Liver (tissue), 9 donors: ENCODE measurements around the gene BFAR. TPM values are rescaled to one million over a fixed set of nuclear protein-coding genes. Genes with fewer than 3 reads are reported as not detected.
"Not testable (repeated sequence)": the region's sequence is repeated elsewhere in the genome, so short reads cannot be mapped to it uniquely, and the experiment has no call there.

Experiments
- DNase-seq: peaks from one replicate; pipeline ENCODE4 v3.0.0-alpha.2; 2017; ENCODE audit warnings: low spot score
- H3K27ac ChIP-seq, 2 donors: one replicate each; pipeline ENCODE4 v1.7.0; 2013; ENCODE audit warnings: inconsistent platforms in 2 of 2, low read length in 2 of 2, control low read depth in 1 of 2, low read depth in 1 of 2, mild to moderate bottlenecking in 1 of 2
- H3K27me3 ChIP-seq, 4 donors: one replicate each; pipeline versions ENCODE4 v1.6.1 to v1.7.0; 2013; ENCODE audit warnings: low read length in 3 of 4, inconsistent platforms in 1 of 4, mild to moderate bottlenecking in 1 of 4, moderate library complexity in 1 of 4; ENCODE audit not compliant: control insufficient read depth in 4 of 4, insufficient read depth in 4 of 4
- H3K36me3 ChIP-seq, 4 donors: one replicate each; pipeline versions ENCODE4 v1.6.1 to v1.7.0; 2013; ENCODE audit warnings: low read length in 3 of 4, mild to moderate bottlenecking in 3 of 4, low read depth in 1 of 4, moderate library complexity in 1 of 4; ENCODE audit not compliant: control insufficient read depth in 4 of 4, insufficient read depth in 3 of 4
- H3K4me1 ChIP-seq, 4 donors: one replicate each; pipeline versions ENCODE4 v1.6.1 to v1.7.0; 2013; ENCODE audit warnings: low read length in 3 of 4, mild to moderate bottlenecking in 3 of 4, moderate library complexity in 1 of 4; ENCODE audit not compliant: control insufficient read depth in 4 of 4, insufficient read depth in 4 of 4
- H3K4me3 ChIP-seq, 3 donors: one replicate each; pipeline versions ENCODE4 v1.6.1 to v1.7.0; 2013; ENCODE audit warnings: low read length in 3 of 3, control low read depth in 1 of 3, low read depth in 1 of 3, mild to moderate bottlenecking in 1 of 3
- H3K9ac ChIP-seq, 2 donors: one replicate each; pipeline ENCODE4 v1.7.0; 2013; ENCODE audit warnings: low read length in 2 of 2, mild to moderate bottlenecking in 2 of 2, moderate library complexity in 2 of 2, control low read depth in 1 of 2, low read depth in 1 of 2
- H3K9me3 ChIP-seq, 4 donors: one replicate each; pipeline versions ENCODE4 v1.6.1 to v1.7.0; 2013; ENCODE audit warnings: low read length in 3 of 4; ENCODE audit not compliant: control insufficient read depth in 4 of 4
- FOXA2 ChIP-seq: IDR thresholded peaks from 2 replicates; pipeline ENCODE4 v1.6.1; 2016; ENCODE audit warnings: antibody characterized with exemption
- GABPA ChIP-seq, 2 donors: IDR thresholded peaks in 1 of 2; conservative IDR thresholded peaks in 1 of 2; 2 replicates each; pipeline ENCODE4 v1.6.1; 2016; ENCODE audit warnings: antibody characterized with exemption in 2 of 2, mild to moderate bottlenecking in 1 of 2, moderate library complexity in 1 of 2
- HNF4G ChIP-seq: IDR thresholded peaks from 2 replicates; pipeline ENCODE4 v1.6.1; 2016; ENCODE audit warnings: antibody characterized with exemption
- JUND ChIP-seq, 2 donors: IDR thresholded peaks; 2 replicates each; pipeline ENCODE4 v1.6.1; 2016; ENCODE audit warnings: antibody characterized with exemption in 2 of 2
- NR2F2 ChIP-seq: IDR thresholded peaks from 2 replicates; pipeline ENCODE4 v1.6.1; 2016; ENCODE audit warnings: antibody characterized with exemption
- RAD21 ChIP-seq, 2 donors: IDR thresholded peaks; 2 replicates each; pipeline ENCODE4 v1.6.1; 2016; ENCODE audit warnings: antibody characterized with exemption in 2 of 2, mild to moderate bottlenecking in 2 of 2
- TAF1 ChIP-seq: conservative IDR thresholded peaks from 2 replicates; pipeline ENCODE4 v1.6.1; 2016; ENCODE audit warnings: antibody characterized with exemption, mild to moderate bottlenecking
- YY1 ChIP-seq: IDR thresholded peaks from 2 replicates; pipeline ENCODE4 v1.6.1; 2016; ENCODE audit warnings: antibody characterized with exemption, mild to moderate bottlenecking
- WGBS: extraction: QIAGEN DNeasy Blood & Tissue Kit; methylation state at CpG from one replicate; pipeline ENCODE4 v1.1.7; 2013; 5-methylcytosine and 5-hydroxymethylcytosine counted together
- polyA plus RNA-seq, 2 donors: library from polyadenylated mRNA; stranded (reverse) in 1 of 2; unstranded in 1 of 2; fragments of 200-250 nt in 1 of 2; fragments of >200 nt in 1 of 2; fragmentation: Nextera tagmentation in 1 of 2; extraction: Ambion mirVana in 1 of 2; gene quantifications; one replicate each; pipeline versions ENCODE4 v1.2.1 to v1.2.3, GENCODE V29; 2013 to 2015
- total RNA-seq, 2 donors: library from RNA; depleted of rRNA; stranded (reverse); fragments of >200 nt; gene quantifications; one replicate each; pipeline ENCODE4 v1.2.3, GENCODE V29; 2014
- TF ChIP-seq, protein P1 (sequence below): IDR thresholded peaks from 2 replicates; pipeline ENCODE4 v1.6.1; 2016; ENCODE audit warnings: antibody characterized with exemption, mild to moderate bottlenecking
- TF ChIP-seq, protein P2 (sequence below): IDR thresholded peaks from 2 replicates; pipeline ENCODE4 v1.6.1; 2016; ENCODE audit warnings: antibody characterized with exemption
- donor health status: healthy.
- donor health status: healthy.
- donor health status: healthy.
- donor health status: healthy.
- donor health status: healthy.

The BFAR gene
- total and polyA plus RNA-seq, 4 donors, result 13.3 to 24.7 (median 20.3) TPM

- no peak for DNase-seq
- no peak for TF ChIP-seq JUND (IDR thresholded peaks at IDR 0.05)
- no peak for TF ChIP-seq HNF4G
- Histone ChIP-seq H3K9ac (no peak overlapping the region), H3K27ac (no peak overlapping the region), H3K36me3 (no peaks in the 10 kb centered on the region), H3K4me1 (peaks cover under 1 to 2% (median 1%) of the 10 kb centered on the region in 4 donors), H3K9me3 (no peaks in the 10 kb centered on the region), H3K27me3 (no peaks in the 10 kb centered on the region), H3K4me3 (no peak overlapping the region)
- WGBS, result 91% methylated on average over 5 of the region's 5 CpGs
Observed at GRCh38 chr16:14677627-14678026, 44.9 kb downstream of the BFAR start.

- TF ChIP-seq HNF4G (no peak), NR2F2 (no peak), YY1 (no peak), GABPA (IDR thresholded peaks at IDR 0.05 in 1 of 2, conservative IDR thresholded peaks at IDR 0.05 in 1 of 2) (no peak), TAF1 (no peak), RAD21 (IDR thresholded peaks at IDR 0.05) (no peak), FOXA2 (no peak)
- TF ChIP-seq, protein P1, sequence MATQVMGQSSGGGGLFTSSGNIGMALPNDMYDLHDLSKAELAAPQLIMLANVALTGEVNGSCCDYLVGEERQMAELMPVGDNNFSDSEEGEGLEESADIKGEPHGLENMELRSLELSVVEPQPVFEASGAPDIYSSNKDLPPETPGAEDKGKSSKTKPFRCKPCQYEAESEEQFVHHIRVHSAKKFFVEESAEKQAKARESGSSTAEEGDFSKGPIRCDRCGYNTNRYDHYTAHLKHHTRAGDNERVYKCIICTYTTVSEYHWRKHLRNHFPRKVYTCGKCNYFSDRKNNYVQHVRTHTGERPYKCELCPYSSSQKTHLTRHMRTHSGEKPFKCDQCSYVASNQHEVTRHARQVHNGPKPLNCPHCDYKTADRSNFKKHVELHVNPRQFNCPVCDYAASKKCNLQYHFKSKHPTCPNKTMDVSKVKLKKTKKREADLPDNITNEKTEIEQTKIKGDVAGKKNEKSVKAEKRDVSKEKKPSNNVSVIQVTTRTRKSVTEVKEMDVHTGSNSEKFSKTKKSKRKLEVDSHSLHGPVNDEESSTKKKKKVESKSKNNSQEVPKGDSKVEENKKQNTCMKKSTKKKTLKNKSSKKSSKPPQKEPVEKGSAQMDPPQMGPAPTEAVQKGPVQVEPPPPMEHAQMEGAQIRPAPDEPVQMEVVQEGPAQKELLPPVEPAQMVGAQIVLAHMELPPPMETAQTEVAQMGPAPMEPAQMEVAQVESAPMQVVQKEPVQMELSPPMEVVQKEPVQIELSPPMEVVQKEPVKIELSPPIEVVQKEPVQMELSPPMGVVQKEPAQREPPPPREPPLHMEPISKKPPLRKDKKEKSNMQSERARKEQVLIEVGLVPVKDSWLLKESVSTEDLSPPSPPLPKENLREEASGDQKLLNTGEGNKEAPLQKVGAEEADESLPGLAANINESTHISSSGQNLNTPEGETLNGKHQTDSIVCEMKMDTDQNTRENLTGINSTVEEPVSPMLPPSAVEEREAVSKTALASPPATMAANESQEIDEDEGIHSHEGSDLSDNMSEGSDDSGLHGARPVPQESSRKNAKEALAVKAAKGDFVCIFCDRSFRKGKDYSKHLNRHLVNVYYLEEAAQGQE, result no peak
- TF ChIP-seq, protein P2, sequence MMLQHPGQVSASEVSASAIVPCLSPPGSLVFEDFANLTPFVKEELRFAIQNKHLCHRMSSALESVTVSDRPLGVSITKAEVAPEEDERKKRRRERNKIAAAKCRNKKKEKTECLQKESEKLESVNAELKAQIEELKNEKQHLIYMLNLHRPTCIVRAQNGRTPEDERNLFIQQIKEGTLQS, result no peak
- H3K4me1 ChIP-seq, result no peaks in the 10 kb centered on the region
- H3K27me3 ChIP-seq, result no peaks in the 10 kb centered on the region
- no peaks in the 10 kb centered on the region for H3K9me3 ChIP-seq
- 79% methylated on average over 11 of the region's 11 CpGs for WGBS
- no peak for DNase-seq
- no peaks in the 10 kb centered on the region for H3K36me3 ChIP-seq
- no peak overlapping the region for H3K27ac ChIP-seq
- no peak overlapping the region for H3K4me3 ChIP-seq
- H3K9ac ChIP-seq, result no peak overlapping the region
Observed at GRCh38 chr16:14678748-14679497, 46.2 kb downstream of the BFAR start.

- H3K27me3 ChIP-seq, result not testable (repeated sequence)
Observed at GRCh38 chr16:14680396-14680795, 47.6 kb downstream of the BFAR start.

More at GRCh38 chr16:14680396-14680795, 47.6 kb downstream of the BFAR start:
- not testable (repeated sequence) for H3K36me3 ChIP-seq, H3K4me3 ChIP-seq, H3K4me1 ChIP-seq, H3K9me3 ChIP-seq, H3K9ac ChIP-seq, DNase-seq, H3K27ac ChIP-seq
- WGBS, result 92% methylated on average over 7 of the region's 7 CpGs
